Kidney (tissue), 14 donors: ENCODE results near the gene OGG1. TPM values are rescaled to one million over a fixed set of nuclear protein-coding genes. Genes with fewer than 3 reads are reported as not detected.

ENCODE experiments used
- DNase-seq, 5 donors: peaks; one replicate each; pipeline ENCODE4 v3.0.0-alpha.2; 2013 to 2020
- FAIRE-seq: peaks from 2 replicates; lab custom pipeline; 2012; peaks lifted over from hg19 to GRCh38; lab: Jason Lieb, UNC
- H3K27ac ChIP-seq, 2 donors: one replicate each; pipeline ENCODE4 v1.7.0; 2013; ENCODE audit warnings: low read depth in 2 of 2, low read length in 2 of 2, inconsistent platforms in 1 of 2
- H3K27me3 ChIP-seq: one replicate; pipeline ENCODE4 v1.7.1; 2013; ENCODE audit warnings: low read length, inconsistent platforms; ENCODE audit not compliant: control insufficient read depth, insufficient read depth
- H3K36me3 ChIP-seq, 3 donors: one replicate each; pipeline versions ENCODE4 v1.7.0 to v1.7.1; 2013; ENCODE audit warnings: low read length in 3 of 3, control low read depth in 1 of 3, inconsistent platforms in 1 of 3; ENCODE audit not compliant: insufficient read depth in 3 of 3, control insufficient read depth in 2 of 3
- H3K4me1 ChIP-seq, 3 donors: one replicate each; pipeline versions ENCODE4 v1.7.0 to v1.7.1; 2013; ENCODE audit warnings: low read length in 3 of 3, inconsistent platforms in 1 of 3, low read depth in 1 of 3; ENCODE audit not compliant: control insufficient read depth in 2 of 3, insufficient read depth in 2 of 3
- H3K4me3 ChIP-seq, 3 donors: one replicate each; pipeline versions ENCODE4 v1.7.0 to v1.8.1; 2013; ENCODE audit warnings: low read length in 3 of 3, control low read depth in 1 of 3, inconsistent platforms in 1 of 3
- H3K9ac ChIP-seq, 3 donors: one replicate each; pipeline versions ENCODE4 v1.7.0 to v1.7.1; 2013; ENCODE audit warnings: low read length in 3 of 3, control low read depth in 1 of 3, inconsistent platforms in 1 of 3
- H3K9me3 ChIP-seq, 3 donors: one replicate each; pipeline versions ENCODE4 v1.7.0 to v1.7.1; 2013; ENCODE audit warnings: low read length in 3 of 3, control low read depth in 1 of 3, inconsistent platforms in 1 of 3; ENCODE audit not compliant: control insufficient read depth in 2 of 3, insufficient read depth in 1 of 3
- intact Hi-C: fragments of 100-400 bp; cut with DNase I; formaldehyde crosslinking; loops from one replicate; pipeline ENCODE4 v1.11.1; 2022
- polyA plus RNA-seq: library from polyadenylated mRNA; stranded (reverse); fragments of 350-450 nt; fragmentation: Illumina TruSeq; extraction: RNeasy Lipid Tissue Mini Kit (QIAGEN cat#74804); gene quantifications from one replicate; pipeline ENCODE4 v1.2.3, GENCODE V29; 2014; ENCODE audit warnings: low read depth, low replicate concordance; ENCODE audit not compliant: insufficient read depth
- total RNA-seq: library from RNA; stranded (reverse); fragmentation: NEBNext Ultra II Directional; extraction: Animal tissue kit (Norgen Biotek cat#: 25700); gene quantifications from one replicate; pipeline ENCODE4 v1.2.1, GENCODE V29; 2021
- TF ChIP-seq, protein P1 (sequence below): IDR thresholded peaks from 3 replicates; pipeline ENCODE4 v1.5.1; 2012; ENCODE audit warnings: mild to moderate bottlenecking, moderate library complexity, borderline replicate concordance; ENCODE audit not compliant: insufficient read depth; ENCODE audit errors: extremely low read depth
- donor health status: control.
- donor health status: control.
- donor health status: control.
- donor health status: control.
- donor health status: control.
- donor health status: DM: yes; HTN: yes; CAD: no.
- donor health status: Normal renal cell carcinoma (clear cell type).

Gene OGG1
- total and polyA plus RNA-seq, 2 donors from 2014 or later = 31.1 to 51.6 TPM

GRCh38 chr3:9701711-9702110 is 48.0 kb upstream of the OGG1 start:
- H3K27ac ChIP-seq = no peak overlapping the region
- peaks cover 0 to 21% (median 13%) of the 10 kb centered on the region in 3 donors for H3K36me3 ChIP-seq
- H3K9me3 ChIP-seq = no peaks in the 10 kb centered on the region
- intact Hi-C loops = no loop called here
- TF ChIP-seq, protein P1, sequence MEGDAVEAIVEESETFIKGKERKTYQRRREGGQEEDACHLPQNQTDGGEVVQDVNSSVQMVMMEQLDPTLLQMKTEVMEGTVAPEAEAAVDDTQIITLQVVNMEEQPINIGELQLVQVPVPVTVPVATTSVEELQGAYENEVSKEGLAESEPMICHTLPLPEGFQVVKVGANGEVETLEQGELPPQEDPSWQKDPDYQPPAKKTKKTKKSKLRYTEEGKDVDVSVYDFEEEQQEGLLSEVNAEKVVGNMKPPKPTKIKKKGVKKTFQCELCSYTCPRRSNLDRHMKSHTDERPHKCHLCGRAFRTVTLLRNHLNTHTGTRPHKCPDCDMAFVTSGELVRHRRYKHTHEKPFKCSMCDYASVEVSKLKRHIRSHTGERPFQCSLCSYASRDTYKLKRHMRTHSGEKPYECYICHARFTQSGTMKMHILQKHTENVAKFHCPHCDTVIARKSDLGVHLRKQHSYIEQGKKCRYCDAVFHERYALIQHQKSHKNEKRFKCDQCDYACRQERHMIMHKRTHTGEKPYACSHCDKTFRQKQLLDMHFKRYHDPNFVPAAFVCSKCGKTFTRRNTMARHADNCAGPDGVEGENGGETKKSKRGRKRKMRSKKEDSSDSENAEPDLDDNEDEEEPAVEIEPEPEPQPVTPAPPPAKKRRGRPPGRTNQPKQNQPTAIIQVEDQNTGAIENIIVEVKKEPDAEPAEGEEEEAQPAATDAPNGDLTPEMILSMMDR = no peak
- H3K9ac ChIP-seq = no peak overlapping the region
- no peak overlapping the region for H3K4me3 ChIP-seq
- no peaks in the 10 kb centered on the region for H3K27me3 ChIP-seq
- peaks cover 0 to 9% (median 0%) of the 10 kb centered on the region in 3 donors for H3K4me1 ChIP-seq
- FAIRE-seq = no peak
- peak in 1 of 5 donors; percentile 56 for DNase-seq

GRCh38 chr3:9703240-9703639 is 46.5 kb upstream of the OGG1 start:
- FAIRE-seq (no peak), DNase-seq (no peak)
- Histone ChIP-seq H3K4me1 (peaks cover 0 to 9% (median 0%) of the 10 kb centered on the region in 3 donors), H3K4me3 (no peak overlapping the region), H3K36me3 (peaks cover 0 to 10% (median 6%) of the 10 kb centered on the region in 3 donors), H3K9me3 (no peaks in the 10 kb centered on the region), H3K9ac (no peak overlapping the region), H3K27me3 (no peaks in the 10 kb centered on the region), H3K27ac (no peak overlapping the region)
- intact Hi-C loops = no loop called here
- TF ChIP-seq, protein P1 = no peak

DNA sequence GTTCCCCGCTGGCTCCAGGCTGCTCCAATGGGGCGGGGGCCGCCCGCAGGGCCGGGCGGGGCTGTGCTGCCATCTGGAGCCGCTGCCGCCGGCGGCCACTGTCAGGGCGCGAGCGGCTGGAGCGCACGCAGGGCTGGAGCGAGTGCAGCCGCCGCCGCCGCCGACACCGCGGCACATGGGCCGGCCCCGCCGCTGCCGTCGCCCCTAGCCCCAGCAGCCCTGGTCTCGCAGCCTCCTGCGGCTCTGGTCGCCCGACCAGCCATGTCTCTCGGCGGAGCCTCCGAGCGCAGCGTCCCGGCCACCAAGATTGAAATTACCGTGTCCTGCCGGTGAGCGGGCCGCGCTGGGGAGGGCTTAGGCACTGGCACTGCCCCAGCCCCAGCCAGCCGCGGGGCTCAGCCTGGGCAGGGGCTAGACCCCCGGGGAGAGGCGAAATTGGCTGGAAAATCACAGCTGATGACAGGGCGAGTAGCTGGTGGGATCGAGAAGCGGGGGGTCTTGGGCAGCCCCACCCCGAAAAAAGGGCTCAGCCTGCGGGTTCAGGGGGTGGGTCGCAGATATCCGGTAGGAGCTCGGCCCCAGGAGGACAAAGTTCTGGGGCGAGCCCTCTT is 45.9 kb upstream of the OGG1 start, which contains the start of gene CPNE9:
Gene CPNE9 (plus strand): TSS at position 98 of the 611 bp plus-strand sequence. CDS start 164 bp downstream, at position 262.
- no peak for FAIRE-seq
- Histone ChIP-seq H3K9me3 (no peaks in the 10 kb centered on the region), H3K9ac (no peak within 1 kb of the TSS), H3K27me3 (no peaks in the 10 kb centered on the region), H3K4me3 (no peak within 1 kb of the TSS), H3K27ac (no peak within 1 kb of the TSS), H3K4me1 (peaks cover 0 to 9% (median 0%) of the 10 kb centered on the region in 3 donors), H3K36me3 (peaks cover 0 to 8% (median 5%) of the 10 kb centered on the region in 3 donors)
- TF ChIP-seq, protein P1 = no peak
- peak in 4 of 5 donors; percentile 5 to 64 (median 26) for DNase-seq
- intact Hi-C loops = no loop called here
